Measurements from ENCODE around the gene MCU.

- TF ChIP-seq CTCF (IDR thresholded peaks at IDR 0.05) (no peak), POLR2A (IDR thresholded peaks at IDR 0.05; ENCODE audit: low read depth) (no peak), POLR2AphosphoS5 (IDR thresholded peaks at IDR 0.05) (no peak)
Measured at GRCh38 chr10:72691470-72691862, 477 bp upstream of the MCU start.
